HL-60 (cell line): ENCODE results near the gene PTDSS2.

Experiments
- CTCF ChIP-seq: IDR thresholded peaks from one replicate; pipeline ENCODE4 v1.5.1; 2011; ENCODE audit warnings: low read length, control low read depth, inconsistent platforms; ENCODE audit not compliant: insufficient read depth
- GABPA ChIP-seq: IDR thresholded peaks from 2 replicates; pipeline ENCODE4 v1.6.1; 2012; ENCODE audit warnings: low read depth
- POLR2AphosphoS5 ChIP-seq: IDR thresholded peaks from 2 replicates; pipeline ENCODE4 v1.6.1; 2012; ENCODE audit warnings: low read depth
- REST ChIP-seq: IDR thresholded peaks from 2 replicates; pipeline ENCODE4 v1.6.1; 2012; ENCODE audit warnings: low read depth; ENCODE audit not compliant: insufficient replicate concordance
- SPI1 ChIP-seq: IDR thresholded peaks from 2 replicates; pipeline ENCODE4 v1.6.1; 2012; ENCODE audit warnings: low read depth, mild to moderate bottlenecking, borderline replicate concordance

- no peak for TF ChIP-seq CTCF
- no peak for TF ChIP-seq REST
- no peak for TF ChIP-seq POLR2AphosphoS5
- TF ChIP-seq SPI1 = no peak
- no peak for TF ChIP-seq GABPA
These were observed 41.3 kb downstream of the PTDSS2 start for GRCh38 chr11:491358-491757.
